MCF 10A (cell line): ENCODE measurements around the gene AMPH. TPM values are rescaled to one million over a fixed set of nuclear protein-coding genes. Genes with fewer than 3 reads are reported as not detected.
"Not testable (repeated sequence)": the region's sequence is repeated elsewhere in the genome, so short reads cannot be mapped to it uniquely, and the experiment has no call there.

ENCODE experiments used
- BruUV-seq: library from RNA; stranded (reverse); fragments of 400-500 nt; replicated peaks from 2 replicates; lab custom pipeline; 2021; lab: Mats Ljungman, UMichigan
- CTCF ChIA-PET: fragments of 300-600 bp; sonication (Branson Sonifier 250); formaldehyde crosslinking; extraction: SDS; loops from one replicate; lab custom pipeline; 2021; ENCODE audit warnings: antibody characterized with exemption, inconsistent platforms; lab: Yijun Ruan, JAX
- POLR2A ChIA-PET: fragments of 300-600, 350-650 bp; sonication (Branson Sonifier 250); formaldehyde crosslinking; extraction: SDS; loops from one replicate; lab custom pipeline; 2020; ENCODE audit warnings: antibody characterized with exemption, inconsistent platforms; lab: Yijun Ruan, JAX
- DNase-seq: peaks from one replicate; pipeline ENCODE4 v3.0.0-alpha.2; 2018; ENCODE audit not compliant: unreplicated experiment
- H3K27ac Mint-ChIP-seq: one replicate; pipeline ENCODE4 v1.8.0; 2022; ENCODE audit warnings: mild to moderate bottlenecking, low read depth, mixed read lengths; ENCODE audit not compliant: unreplicated experiment
- H3K27me3 Mint-ChIP-seq: one replicate; pipeline ENCODE4 v1.8.0; 2022; ENCODE audit warnings: mixed read lengths; ENCODE audit not compliant: insufficient read depth, unreplicated experiment
- H3K36me3 Mint-ChIP-seq: one replicate; pipeline ENCODE4 v1.8.0; 2022; ENCODE audit warnings: mild to moderate bottlenecking, moderate library complexity, mixed read lengths; ENCODE audit not compliant: insufficient read depth, unreplicated experiment
- H3K4me1 Mint-ChIP-seq: one replicate; pipeline ENCODE4 v1.8.0; 2022; ENCODE audit warnings: mixed read lengths; ENCODE audit not compliant: insufficient read depth, unreplicated experiment
- H3K4me3 Mint-ChIP-seq: one replicate; pipeline ENCODE4 v1.8.0; 2022; ENCODE audit warnings: mild to moderate bottlenecking, moderate library complexity, mixed read lengths; ENCODE audit not compliant: unreplicated experiment
- H3K9me3 Mint-ChIP-seq: one replicate; pipeline ENCODE4 v1.8.0; 2022; ENCODE audit warnings: mixed read lengths; ENCODE audit not compliant: unreplicated experiment
- intact Hi-C: fragments of 100-400 bp; cut with micrococcal nuclease; formaldehyde crosslinking; loops from 2 replicates; pipeline ENCODE4 v1.14.1; 2022
- total RNA-seq: library from RNA; stranded (reverse); gene quantifications from 2 replicates; pipeline ENCODE4 v1.2.3, GENCODE V29; 2022
- TF ChIP-seq, protein P1 (sequence below): fragments of 200-600 bp; IDR thresholded peaks from one replicate; pipeline ENCODE4 v1.8.0; 2022; ENCODE audit warnings: antibody characterized with exemption, mild to moderate bottlenecking; ENCODE audit not compliant: unreplicated experiment

The AMPH gene
- total RNA-seq, 1 experiment from 2014 or later, result 0.63 TPM

- Mint-ChIP-seq H3K27me3 (peaks cover 36% of the 10 kb centered on the region), H3K4me3 (no peak overlapping the region), H3K27ac (no peak overlapping the region), H3K36me3 (no peaks in the 10 kb centered on the region), H3K4me1 (no peaks in the 10 kb centered on the region), H3K9me3 (no peaks in the 10 kb centered on the region)
- ChIA-PET CTCF (interaction anchor here (0.5 to 1.4 kb wide), 6 partner anchors 11 to 1162 kb away, joined by 3 to 6 read pairs (median 3); no protein-coding TSS in a partner anchor), POLR2A (no interaction called here)
- intact Hi-C loops, result loop anchor here (5.0 to 10.0 kb wide), 2 partner anchors 1070 to 1118 kb away; no protein-coding TSS in a partner anchor
- DNase-seq, result no peak
- no TSS peak for BruUV-seq
- TF ChIP-seq, protein P1, sequence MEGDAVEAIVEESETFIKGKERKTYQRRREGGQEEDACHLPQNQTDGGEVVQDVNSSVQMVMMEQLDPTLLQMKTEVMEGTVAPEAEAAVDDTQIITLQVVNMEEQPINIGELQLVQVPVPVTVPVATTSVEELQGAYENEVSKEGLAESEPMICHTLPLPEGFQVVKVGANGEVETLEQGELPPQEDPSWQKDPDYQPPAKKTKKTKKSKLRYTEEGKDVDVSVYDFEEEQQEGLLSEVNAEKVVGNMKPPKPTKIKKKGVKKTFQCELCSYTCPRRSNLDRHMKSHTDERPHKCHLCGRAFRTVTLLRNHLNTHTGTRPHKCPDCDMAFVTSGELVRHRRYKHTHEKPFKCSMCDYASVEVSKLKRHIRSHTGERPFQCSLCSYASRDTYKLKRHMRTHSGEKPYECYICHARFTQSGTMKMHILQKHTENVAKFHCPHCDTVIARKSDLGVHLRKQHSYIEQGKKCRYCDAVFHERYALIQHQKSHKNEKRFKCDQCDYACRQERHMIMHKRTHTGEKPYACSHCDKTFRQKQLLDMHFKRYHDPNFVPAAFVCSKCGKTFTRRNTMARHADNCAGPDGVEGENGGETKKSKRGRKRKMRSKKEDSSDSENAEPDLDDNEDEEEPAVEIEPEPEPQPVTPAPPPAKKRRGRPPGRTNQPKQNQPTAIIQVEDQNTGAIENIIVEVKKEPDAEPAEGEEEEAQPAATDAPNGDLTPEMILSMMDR, result no peak
Measured at GRCh38 chr7:38396852-38397251, 234.3 kb downstream of the AMPH start.

GRCh38 chr7:38395921-38396552 lies 235.1 kb downstream of the AMPH start:
- H3K36me3 Mint-ChIP-seq, H3K9me3 Mint-ChIP-seq, BruUV-seq, POLR2A ChIA-PET, H3K27ac Mint-ChIP-seq, H3K4me3 Mint-ChIP-seq, H3K4me1 Mint-ChIP-seq, DNase-seq: not testable (repeated sequence)
- CTCF ChIA-PET, result interaction anchor here (0.5 to 1.4 kb wide), 7 partner anchors 10 to 1161 kb away, joined by 3 to 6 read pairs (median 3); no protein-coding TSS in a partner anchor
- intact Hi-C loops, result loop anchor here (5.0 to 10.0 kb wide), 2 partner anchors 1071 to 1119 kb away; no protein-coding TSS in a partner anchor
- peaks cover 28% of the 10 kb centered on the region for H3K27me3 Mint-ChIP-seq

DNA sequence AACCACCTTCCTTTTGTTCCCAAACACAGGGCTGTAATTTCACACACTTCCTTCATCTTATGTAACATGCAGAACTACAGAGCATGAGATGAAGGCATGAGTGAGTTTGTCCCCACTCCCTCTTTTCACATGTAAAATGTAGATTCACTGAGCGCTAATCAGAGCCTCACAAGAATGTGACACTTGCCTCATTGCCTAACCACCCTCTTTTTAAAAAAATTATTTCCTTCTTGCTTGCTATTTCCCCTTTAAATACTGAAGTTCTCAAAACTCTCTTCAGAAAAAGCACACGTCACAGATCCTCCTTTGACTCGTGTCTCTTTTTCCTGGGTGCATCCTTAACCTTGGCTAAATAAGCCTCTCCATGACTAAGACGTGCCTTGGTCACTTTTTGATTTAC lies 236.5 kb downstream of the AMPH start:
- TF ChIP-seq, protein P1, result no peak
- no peaks in the 10 kb centered on the region for H3K9me3 Mint-ChIP-seq
- H3K4me1 Mint-ChIP-seq, result no peaks in the 10 kb centered on the region
- no peaks in the 10 kb centered on the region for H3K36me3 Mint-ChIP-seq
- ChIA-PET POLR2A (no interaction called here), CTCF (interaction anchor here (1.0 to 1.5 kb wide), 4 partner anchors 9 to 266 kb away, joined by 4 to 7 read pairs (median 4); no protein-coding TSS in a partner anchor)
- no peak overlapping the region for H3K4me3 Mint-ChIP-seq
- DNase-seq, result no peak
- intact Hi-C loops, result loop anchor here (5.0 to 10.0 kb wide), 2 partner anchors 1073 to 1120 kb away; no protein-coding TSS in a partner anchor
- H3K27ac Mint-ChIP-seq, result no peak overlapping the region
- BruUV-seq, result no TSS peak
- peaks cover 17% of the 10 kb centered on the region for H3K27me3 Mint-ChIP-seq

DNA sequence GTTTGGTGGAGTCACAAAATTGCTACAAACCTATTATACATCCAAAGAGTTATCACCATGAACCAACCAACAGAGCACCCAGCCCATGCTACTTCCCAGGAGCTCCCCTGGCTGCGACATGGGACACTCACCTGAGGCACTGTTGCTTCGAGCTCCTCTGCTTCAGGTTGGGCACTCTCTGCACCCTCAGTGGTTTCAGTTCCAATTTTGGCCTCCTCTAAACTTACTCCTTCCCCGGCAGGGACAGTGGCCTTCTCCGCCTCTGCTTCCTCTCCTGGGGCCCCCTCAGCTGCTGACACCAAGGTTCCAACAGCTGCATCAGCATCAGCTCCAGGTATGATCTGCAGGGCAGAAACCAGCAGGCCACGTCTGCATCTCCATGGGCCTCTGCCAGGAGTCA lies 237.3 kb downstream of the AMPH start:
- Mint-ChIP-seq H3K9me3 (no peaks in the 10 kb centered on the region), H3K36me3 (no peaks in the 10 kb centered on the region), H3K27ac (no peak overlapping the region), H3K4me3 (no peak overlapping the region), H3K27me3 (peaks cover 11% of the 10 kb centered on the region), H3K4me1 (no peaks in the 10 kb centered on the region)
- POLR2A ChIA-PET, result no interaction called here
- no TSS peak for BruUV-seq
- TF ChIP-seq, protein P1, result no peak
- CTCF ChIA-PET, result interaction anchor here (0.6 to 1.5 kb wide), 6 partner anchors 10 to 1091 kb away, joined by 4 to 7 read pairs (median 4); no protein-coding TSS in a partner anchor
- intact Hi-C loops, result loop anchor here (10.0 kb wide), 1 partner anchor 1121 kb away; no protein-coding TSS in a partner anchor
- DNase-seq, result no peak
